Measurements from ENCODE around the gene POLK.

GRCh38 chr5:75507841-75508240 lies 3.9 kb upstream of the POLK start:
- TF ChIP-seq POLR2A (IDR thresholded peaks at IDR 0.05; ENCODE audit: low read depth, low read length) (no peak), TAF1 (IDR thresholded peaks at IDR 0.05; ENCODE audit: low read depth, low read length) (no peak), SPI1 (IDR thresholded peaks at IDR 0.05; ENCODE audit: low read depth, low read length) (no peak), POLR2AphosphoS5 (IDR thresholded peaks at IDR 0.05; ENCODE audit: low read depth, low read length) (no peak)
